Lung microvascular endothelial cell (primary cell): ENCODE data around the gene TMEM63A. TPM values are rescaled to one million over a fixed set of nuclear protein-coding genes. Genes with fewer than 3 reads are reported as not detected.
"Not testable (repeated sequence)": the region's sequence is repeated elsewhere in the genome, so short reads cannot be mapped to it uniquely, and the experiment has no call there.

Experiments
- DNase-seq, 2 donors: peaks; one replicate each; pipeline versions ENCODE4 v3.0.0 to v3.0.0-alpha.2; 2010; ENCODE audit warnings: low read depth in 2 of 2
- total RNA-seq: library from RNA; depleted of rRNA; stranded (reverse); fragments of >200 nt; gene quantifications from 2 replicates; pipeline ENCODE4 v1.2.1, GENCODE V29; 2014

TMEM63A gene
- total RNA-seq, 1 donor from 2014 or later = 4.4 TPM

- DNase-seq = peak; percentile 83 to 84
Measured at GRCh38 chr1:225845571-225846259, 36.5 kb downstream of the TMEM63A start.

GRCh38 chr1:225845097-225845496 is 37.1 kb downstream of the TMEM63A start:
- no peak for DNase-seq

GRCh38 chr1:225844236-225845061 is 37.7 kb downstream of the TMEM63A start:
- no peak for DNase-seq

GRCh38 chr1:225843426-225843795 is 38.8 kb downstream of the TMEM63A start:
- DNase-seq = no peak

GRCh38 chr1:225842788-225843425 is 39.3 kb downstream of the TMEM63A start:
- DNase-seq = no peak

- no peak for DNase-seq
Measured at GRCh38 chr1:225842074-225842473, 40.1 kb downstream of the TMEM63A start.

GRCh38 chr1:225840713-225841112 is 41.5 kb downstream of the TMEM63A start:
- DNase-seq = no peak

- DNase-seq = no peak
Measured at GRCh38 chr1:225840223-225840610, 42.0 kb downstream of the TMEM63A start.

- no peak for DNase-seq
Measured at GRCh38 chr1:225838793-225839192, 43.4 kb downstream of the TMEM63A start.

GRCh38 chr1:225836296-225836695 is 45.9 kb downstream of the TMEM63A start:
- DNase-seq = not testable (repeated sequence)

- no peak for DNase-seq
Measured at GRCh38 chr1:225835856-225836255, 46.3 kb downstream of the TMEM63A start.

GRCh38 chr1:225834417-225835329 is 47.5 kb downstream of the TMEM63A start:
- peak in 1 of 2 donors; percentile 47 for DNase-seq

GRCh38 chr1:225830841-225831240 is 51.3 kb downstream of the TMEM63A start:
- no peak for DNase-seq

GRCh38 chr1:225828706-225829345 is 53.4 kb downstream of the TMEM63A start:
- no peak for DNase-seq

GRCh38 chr1:225827076-225827475 is 55.1 kb downstream of the TMEM63A start:
- DNase-seq = no peak

GRCh38 chr1:225825607-225826007 is 56.6 kb downstream of the TMEM63A start:
- DNase-seq = no peak

- no peak for DNase-seq
Measured at GRCh38 chr1:225825078-225825477, 57.1 kb downstream of the TMEM63A start.

- DNase-seq = no peak
Measured at GRCh38 chr1:225824533-225824941, 57.6 kb downstream of the TMEM63A start.

- DNase-seq = no peak
Measured at GRCh38 chr1:225823811-225824261, 58.3 kb downstream of the TMEM63A start.

GRCh38 chr1:225822655-225823403 is 59.4 kb downstream of the TMEM63A start:
- no peak for DNase-seq
